ENCODE results near the gene AHRR.
A peak's percentile ranks its signal among the peaks of the same experiment; 100 is the strongest.

AHRR gene

DNA sequence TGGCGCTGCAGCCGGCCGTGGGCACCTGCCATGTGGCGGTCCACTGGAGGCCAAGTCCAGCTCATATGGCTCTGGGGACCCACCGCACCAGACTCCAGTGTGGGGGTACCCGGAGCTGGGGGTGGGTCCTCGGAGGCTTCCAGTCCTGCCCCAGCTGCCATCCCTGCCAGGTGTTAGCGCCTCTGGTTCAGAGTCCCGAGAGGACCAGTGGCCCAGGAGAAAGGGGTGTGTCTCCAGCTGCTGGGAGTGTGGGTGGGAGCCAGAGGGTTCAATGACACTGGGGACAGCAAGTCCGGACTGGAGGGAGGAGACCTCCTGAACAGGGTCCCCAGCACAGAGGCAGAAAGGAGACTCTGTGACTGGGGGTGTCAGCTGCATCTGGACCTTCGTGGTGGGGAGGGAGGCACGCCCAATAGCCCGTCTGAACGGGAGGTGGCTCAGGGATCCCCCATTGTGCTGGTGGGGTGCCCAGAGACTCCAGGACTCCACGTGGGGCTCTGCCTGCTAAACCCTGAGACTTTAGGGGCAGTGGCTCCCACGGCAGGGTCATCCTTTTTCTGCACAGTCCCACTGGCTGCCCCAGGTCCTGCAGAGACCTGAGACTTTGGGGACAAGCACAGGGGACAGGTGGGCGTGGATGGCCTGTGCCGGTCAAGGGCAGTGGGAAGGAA is 2.4 kb upstream of the AHRR start:
- TF ChIP-seq, protein P1, sequence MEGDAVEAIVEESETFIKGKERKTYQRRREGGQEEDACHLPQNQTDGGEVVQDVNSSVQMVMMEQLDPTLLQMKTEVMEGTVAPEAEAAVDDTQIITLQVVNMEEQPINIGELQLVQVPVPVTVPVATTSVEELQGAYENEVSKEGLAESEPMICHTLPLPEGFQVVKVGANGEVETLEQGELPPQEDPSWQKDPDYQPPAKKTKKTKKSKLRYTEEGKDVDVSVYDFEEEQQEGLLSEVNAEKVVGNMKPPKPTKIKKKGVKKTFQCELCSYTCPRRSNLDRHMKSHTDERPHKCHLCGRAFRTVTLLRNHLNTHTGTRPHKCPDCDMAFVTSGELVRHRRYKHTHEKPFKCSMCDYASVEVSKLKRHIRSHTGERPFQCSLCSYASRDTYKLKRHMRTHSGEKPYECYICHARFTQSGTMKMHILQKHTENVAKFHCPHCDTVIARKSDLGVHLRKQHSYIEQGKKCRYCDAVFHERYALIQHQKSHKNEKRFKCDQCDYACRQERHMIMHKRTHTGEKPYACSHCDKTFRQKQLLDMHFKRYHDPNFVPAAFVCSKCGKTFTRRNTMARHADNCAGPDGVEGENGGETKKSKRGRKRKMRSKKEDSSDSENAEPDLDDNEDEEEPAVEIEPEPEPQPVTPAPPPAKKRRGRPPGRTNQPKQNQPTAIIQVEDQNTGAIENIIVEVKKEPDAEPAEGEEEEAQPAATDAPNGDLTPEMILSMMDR (conservative IDR thresholded peaks at IDR 0.05) = no peak
- H3K27ac ChIP-seq = no peak overlapping the region

DNA sequence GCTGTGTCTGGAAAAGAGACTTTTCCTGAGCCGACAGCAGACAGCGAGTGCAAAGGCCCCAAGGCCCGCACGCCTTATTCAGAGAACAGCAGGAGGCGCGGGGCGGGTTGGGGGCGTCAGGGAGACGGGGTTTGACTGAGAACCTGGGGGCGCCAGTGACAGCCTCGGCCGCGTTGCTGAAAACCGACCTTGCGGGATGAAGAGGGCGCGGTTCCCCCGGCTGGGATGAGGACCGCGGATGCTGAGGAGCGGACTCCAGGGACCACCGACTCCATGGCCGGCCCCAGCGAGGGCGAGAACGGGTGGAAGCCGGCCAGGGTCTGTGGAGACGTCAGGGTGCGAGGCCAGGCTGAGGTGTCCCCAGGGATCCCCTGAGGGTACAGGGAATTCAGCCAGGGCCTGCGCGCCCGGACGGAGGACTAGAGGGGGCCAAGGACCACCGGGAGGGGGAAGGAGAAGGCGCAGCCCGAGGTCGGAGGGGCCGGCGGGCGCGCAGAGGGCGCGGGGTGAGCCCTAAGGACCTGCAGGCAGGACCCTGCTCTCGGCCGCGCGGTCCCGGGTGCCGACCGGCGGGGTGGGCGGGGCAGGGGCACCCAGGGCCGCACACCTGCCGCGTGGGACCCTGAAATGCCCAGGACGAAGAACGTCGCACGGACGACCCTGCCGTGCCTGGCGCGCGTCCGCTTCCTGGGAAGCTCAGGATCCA is 837 bp upstream of the AHRR start:
- peak overlapping the region; percentile 16; the same call in 1 of the 2 replicates for H3K27ac ChIP-seq
- TF ChIP-seq, protein P1 (conservative IDR thresholded peaks at IDR 0.05) = no peak

DNA sequence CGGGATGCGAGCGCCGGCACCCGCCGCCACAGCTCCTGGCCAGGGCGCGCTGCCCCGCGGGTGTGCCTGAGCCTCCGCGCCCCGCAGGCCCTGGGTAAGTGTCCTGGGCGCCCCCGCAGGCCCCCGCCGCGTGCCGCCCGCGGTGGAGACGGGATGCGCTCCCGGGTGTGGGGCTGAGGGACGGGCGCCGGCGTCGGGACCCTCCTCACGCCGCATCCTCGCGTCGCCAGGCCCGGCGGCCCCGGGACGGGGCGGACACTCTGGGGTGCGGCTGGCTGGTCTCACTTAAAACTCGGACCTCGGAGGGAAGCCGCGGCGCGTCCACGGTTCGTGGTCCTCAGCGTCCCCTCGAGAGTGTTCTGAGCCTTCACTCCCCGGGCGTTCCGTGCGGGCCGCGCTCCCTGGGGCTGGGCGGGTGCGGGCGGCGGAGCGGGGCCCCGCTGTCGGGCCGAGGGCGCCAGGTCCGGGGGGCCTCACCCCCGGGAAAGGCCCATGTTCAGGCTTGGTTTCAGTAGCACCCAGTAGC is 275 bp downstream of the AHRR start:
- no peak overlapping the region; the same call in 1 of the 2 replicates for H3K27ac ChIP-seq
- TF ChIP-seq, protein P1 (conservative IDR thresholded peaks at IDR 0.05) = peak; percentile 37

DNA sequence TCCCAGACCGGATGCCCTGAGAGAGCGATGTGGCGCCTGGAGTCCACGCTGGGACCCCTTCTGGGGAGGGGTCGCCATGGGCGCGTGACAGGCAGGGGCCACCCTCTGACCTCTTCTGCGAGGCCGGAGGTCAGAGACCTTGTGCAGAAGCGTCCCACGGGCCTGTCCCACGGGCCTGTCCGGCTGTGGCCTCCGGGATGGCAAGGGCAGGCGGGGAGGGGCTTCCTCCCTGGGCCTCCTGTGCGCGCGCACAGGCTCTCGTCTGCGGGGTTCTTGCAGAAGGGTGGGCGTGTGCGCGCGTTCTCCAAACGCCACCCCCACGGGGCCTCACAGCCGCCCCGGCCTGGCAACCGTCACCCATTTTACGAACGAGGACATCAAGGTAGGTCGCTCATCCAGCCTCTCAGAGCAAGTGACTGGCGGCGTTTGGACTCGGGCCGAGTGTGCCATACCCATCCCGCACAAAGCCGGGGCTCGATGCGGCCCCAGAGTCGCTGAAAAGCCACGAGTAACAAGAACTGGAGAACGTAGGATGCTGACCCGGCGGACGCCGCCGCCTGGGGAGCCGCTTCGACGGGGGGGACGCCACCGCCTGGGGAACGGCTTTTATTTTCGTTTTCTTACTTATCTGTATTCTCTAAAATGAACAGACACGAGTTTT is 897 bp downstream of the AHRR start:
- TF ChIP-seq, protein P1 (conservative IDR thresholded peaks at IDR 0.05) = no peak
- no peak overlapping the region for H3K27ac ChIP-seq

DNA sequence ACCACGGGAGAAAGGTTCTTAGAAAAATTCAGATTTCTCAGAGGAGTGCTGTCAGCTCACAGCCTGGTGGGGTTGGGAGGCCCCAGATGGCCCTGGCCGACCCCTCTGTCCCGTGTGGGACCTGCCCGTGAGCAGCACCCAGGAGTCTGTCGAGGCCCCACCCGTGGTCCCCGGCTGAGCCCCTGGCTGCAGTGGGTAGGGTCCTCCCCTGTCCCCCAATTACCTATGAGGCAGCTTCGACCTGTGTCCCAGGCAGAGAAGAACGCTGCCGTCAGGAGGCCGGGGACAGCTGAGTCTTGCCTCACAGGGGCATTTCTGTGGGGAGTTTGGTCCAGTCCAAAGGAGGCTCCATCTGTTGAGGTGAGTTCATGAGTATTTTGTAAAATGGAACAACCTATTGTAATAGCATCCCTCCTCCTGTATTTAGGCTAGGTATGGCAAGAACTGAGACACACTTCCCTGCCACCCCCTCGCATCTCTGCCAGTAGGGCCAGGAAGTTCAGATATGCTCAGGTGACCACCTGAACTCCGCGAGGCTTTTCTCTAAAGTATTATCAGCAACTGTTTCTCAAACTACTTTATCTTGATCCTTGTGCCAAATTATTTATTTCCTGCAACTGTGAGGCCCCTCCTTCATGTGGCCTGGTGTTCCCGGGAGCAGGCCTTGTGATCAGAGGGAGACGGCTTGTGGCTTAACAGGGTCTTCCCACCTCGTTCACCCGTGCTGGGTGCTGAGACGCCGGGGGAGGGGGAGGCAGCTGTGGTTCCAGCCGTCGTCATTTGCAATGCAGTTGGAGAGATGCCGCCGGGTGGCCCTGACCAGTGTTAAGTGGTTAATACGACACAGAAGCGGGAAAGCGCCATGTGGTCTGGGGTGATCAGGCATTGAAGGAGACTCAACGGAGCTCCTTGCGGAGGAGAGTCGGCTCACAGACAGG is 1.7 kb downstream of the AHRR start:
- no peak overlapping the region for H3K27ac ChIP-seq
- TF ChIP-seq, protein P1 (conservative IDR thresholded peaks at IDR 0.05) = no peak

DNA sequence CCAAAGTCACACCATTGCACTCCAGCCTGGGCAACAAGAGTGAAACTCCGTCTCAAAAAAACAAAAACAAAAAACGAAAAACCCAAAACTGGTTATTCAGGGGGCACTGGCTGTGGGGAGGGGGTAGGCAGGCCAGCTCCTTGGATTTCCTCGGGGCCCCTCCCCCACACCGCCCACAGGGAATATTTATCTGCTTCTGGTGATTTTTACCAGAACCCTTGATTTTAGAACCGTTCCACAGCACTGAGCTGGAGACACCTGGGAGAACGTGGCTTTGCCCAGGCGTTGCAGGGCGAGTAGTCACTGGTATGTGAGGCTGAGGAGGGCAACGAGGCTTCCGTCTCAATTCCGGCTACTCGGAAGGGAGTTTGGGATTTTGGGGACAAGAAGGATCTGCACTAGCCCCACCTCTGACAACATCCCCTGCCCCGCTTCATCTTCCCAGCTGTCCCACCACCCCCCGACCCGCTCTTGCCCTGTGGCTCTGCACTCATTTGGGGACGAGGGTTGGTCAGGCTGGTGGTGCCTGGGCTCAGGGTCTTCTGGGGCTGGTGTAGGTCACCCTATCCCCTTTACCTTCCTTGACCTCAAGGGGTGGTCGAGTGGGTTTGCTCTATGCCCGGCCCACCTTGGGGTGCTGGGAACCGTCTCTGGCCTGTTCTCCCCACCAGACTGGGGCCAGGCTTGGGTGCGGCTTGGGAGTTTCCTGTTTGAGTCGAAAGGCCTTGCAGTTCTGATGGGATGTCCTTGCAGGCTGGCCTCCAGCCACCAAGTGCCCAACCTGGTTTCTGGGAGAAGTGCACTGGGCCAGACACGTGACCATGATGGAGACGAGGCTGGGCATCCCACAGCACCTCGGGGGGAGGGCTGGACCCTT is 3.5 kb downstream of the AHRR start:
- TF ChIP-seq, protein P1 (conservative IDR thresholded peaks at IDR 0.05) = no peak
- H3K27ac ChIP-seq = no peak overlapping the region
